ENCODE results near the gene SMAD3.

- TF ChIP-seq CTCF (IDR thresholded peaks at IDR 0.05) (no peak), POLR2A (IDR thresholded peaks at IDR 0.05) (no peak), POLR2AphosphoS5 (IDR thresholded peaks at IDR 0.05) (no peak)
Observed at GRCh38 chr15:67133738-67134066, 68.3 kb downstream of the SMAD3 start.
